ENCODE measurements around the gene LRRC61.

The LRRC61 gene

DNA sequence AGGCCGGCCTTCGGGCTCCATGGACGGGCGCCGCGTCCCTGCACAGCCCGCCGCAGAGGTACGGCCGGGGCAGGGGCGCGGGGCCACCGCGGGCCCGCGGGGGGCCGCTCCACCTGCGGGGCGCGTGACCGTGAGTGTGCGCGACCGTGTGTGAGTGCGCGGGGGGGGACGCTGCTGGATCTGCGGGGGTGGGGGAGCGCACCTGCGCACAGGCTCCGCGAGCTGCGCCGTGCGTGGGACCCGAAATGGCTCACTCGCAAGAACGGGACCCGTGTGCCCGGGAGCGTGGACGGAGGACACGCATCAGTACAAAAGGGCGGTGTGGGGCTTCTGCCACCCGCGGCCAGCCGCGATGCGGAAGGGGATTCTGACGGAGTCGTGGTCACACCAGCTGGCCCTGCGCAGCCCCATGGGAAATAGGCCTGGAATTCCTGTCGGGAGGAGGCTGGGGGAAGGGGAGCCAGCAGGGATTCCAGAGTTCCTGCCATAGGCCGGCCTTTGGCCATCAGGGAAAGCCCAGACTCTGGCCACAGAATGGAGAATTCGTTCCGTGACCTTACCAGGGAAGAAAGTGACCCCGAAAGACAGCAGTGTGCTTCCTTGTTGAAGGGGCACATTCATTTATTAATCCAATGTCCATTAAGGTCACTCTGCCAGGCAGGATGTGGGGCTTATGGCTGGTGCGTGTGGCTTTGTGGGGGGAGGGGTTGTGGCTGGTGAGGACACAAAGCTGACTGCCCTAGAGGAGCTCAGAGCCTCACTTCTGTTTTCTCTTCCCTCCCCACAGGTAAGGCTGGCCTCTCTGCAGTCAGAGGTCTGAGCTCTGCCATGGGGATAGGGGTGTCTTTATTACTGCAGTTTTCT lies 46.0 kb downstream of the LRRC61 start:
- TF ChIP-seq, protein P1, sequence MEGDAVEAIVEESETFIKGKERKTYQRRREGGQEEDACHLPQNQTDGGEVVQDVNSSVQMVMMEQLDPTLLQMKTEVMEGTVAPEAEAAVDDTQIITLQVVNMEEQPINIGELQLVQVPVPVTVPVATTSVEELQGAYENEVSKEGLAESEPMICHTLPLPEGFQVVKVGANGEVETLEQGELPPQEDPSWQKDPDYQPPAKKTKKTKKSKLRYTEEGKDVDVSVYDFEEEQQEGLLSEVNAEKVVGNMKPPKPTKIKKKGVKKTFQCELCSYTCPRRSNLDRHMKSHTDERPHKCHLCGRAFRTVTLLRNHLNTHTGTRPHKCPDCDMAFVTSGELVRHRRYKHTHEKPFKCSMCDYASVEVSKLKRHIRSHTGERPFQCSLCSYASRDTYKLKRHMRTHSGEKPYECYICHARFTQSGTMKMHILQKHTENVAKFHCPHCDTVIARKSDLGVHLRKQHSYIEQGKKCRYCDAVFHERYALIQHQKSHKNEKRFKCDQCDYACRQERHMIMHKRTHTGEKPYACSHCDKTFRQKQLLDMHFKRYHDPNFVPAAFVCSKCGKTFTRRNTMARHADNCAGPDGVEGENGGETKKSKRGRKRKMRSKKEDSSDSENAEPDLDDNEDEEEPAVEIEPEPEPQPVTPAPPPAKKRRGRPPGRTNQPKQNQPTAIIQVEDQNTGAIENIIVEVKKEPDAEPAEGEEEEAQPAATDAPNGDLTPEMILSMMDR (conservative IDR thresholded peaks at IDR 0.05): no peak
- H3K27ac ChIP-seq: peak overlapping the region; percentile 100

DNA sequence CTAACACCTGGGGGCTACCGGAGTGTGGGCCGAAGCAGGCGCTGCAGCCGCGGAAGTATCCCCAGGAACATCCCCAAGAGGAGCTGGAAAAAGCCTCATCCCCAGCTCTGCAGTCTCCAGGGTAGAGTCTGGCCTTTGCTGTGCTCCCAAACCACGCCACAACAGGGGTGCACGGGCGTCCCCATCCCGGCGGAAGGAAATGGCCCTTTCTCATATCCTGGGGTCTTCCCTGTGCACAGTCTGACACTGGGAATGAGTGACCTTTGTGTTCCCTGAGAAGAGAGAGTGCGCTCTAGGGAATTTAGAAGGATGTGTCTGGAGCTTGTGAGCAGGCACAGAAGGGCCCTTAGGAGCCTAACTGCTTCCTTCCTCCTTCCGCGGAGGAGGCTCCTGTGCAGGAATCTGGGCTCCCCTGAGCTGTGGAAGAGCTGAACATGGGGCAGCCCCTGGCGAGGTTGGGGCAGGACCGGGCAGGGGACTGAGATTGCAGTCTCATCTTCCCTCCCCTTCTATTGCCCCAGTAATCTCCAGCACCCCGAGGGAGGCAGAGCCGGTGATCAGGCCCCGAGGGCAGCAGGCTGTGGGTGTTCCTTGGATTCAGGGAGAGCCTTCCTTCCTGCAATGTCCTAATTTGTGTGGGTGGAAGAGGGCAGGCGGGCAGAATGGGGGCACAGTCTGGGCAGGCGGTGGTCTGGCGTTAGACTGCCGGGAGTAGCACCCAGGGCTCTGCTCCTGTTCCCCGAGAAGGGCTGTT lies 46.8 kb downstream of the LRRC61 start:
- peak overlapping the region; percentile 100 for H3K27ac ChIP-seq
- TF ChIP-seq, protein P1 (conservative IDR thresholded peaks at IDR 0.05): no peak

DNA sequence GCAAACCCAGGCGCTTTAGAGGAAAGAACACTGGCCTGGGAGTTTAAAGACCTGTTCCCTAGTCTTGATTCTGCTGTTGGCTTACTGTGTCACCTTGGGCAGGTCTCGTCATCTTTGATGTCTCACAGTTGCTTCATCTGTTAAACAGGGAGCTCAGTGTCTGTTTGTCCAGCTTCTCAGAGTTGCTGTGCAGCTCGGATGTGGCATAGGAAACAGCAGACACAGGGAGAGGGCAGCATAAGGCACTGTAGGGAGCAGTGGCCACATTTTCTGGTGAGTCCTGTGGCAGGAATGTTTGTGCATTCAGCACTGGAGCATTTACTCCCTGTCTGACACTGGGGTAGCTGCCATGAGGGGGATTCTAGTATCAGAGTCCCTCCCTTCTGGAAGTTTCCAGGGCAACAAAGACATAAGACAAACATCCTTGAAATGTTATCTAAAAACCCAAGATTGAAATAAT lies 47.5 kb downstream of the LRRC61 start:
- H3K27ac ChIP-seq: peak overlapping the region; percentile 100
- TF ChIP-seq, protein P1 (conservative IDR thresholded peaks at IDR 0.05): no peak

DNA sequence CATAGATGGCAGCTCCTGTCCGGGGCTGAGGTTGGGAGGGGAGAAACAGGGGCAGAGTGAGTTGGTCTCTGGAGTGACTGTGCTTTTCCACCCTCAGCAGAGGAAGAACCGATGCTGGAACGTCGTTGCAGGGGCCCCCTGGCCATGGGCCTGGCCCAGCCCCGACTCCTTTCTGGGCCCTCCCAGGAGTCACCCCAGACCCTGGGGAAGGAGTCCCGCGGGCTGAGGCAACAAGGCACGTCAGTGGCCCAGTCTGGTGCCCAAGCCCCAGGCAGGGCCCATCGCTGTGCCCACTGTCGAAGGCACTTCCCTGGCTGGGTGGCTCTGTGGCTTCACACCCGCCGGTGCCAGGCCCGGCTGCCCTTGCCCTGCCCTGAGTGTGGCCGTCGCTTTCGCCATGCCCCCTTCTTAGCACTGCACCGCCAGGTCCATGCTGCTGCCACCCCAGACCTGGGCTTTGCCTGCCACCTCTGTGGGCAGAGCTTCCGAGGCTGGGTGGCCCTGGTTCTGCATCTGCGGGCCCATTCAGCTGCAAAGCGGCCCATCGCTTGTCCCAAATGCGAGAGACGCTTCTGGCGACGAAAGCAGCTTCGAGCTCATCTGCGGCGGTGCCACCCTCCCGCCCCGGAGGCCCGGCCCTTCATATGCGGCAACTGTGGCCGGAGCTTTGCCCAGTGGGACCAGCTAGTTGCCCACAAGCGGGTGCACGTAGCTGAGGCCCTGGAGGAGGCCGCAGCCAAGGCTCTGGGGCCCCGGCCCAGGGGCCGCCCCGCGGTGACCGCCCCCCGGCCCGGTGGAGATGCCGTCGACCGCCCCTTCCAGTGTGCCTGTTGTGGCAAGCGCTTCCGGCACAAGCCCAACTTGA lies 48.2 kb downstream of the LRRC61 start:
- H3K27ac ChIP-seq: peak overlapping the region; percentile 100
- TF ChIP-seq, protein P1 (conservative IDR thresholded peaks at IDR 0.05): no peak

DNA sequence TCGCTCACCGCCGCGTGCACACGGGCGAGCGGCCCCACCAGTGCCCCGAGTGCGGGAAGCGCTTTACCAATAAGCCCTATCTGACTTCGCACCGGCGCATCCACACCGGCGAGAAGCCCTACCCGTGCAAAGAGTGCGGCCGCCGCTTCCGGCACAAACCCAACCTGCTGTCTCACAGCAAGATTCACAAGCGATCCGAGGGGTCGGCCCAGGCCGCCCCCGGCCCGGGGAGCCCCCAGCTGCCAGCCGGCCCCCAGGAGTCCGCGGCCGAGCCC lies 48.8 kb downstream of the LRRC61 start:
- TF ChIP-seq, protein P1 (conservative IDR thresholded peaks at IDR 0.05): no peak

DNA sequence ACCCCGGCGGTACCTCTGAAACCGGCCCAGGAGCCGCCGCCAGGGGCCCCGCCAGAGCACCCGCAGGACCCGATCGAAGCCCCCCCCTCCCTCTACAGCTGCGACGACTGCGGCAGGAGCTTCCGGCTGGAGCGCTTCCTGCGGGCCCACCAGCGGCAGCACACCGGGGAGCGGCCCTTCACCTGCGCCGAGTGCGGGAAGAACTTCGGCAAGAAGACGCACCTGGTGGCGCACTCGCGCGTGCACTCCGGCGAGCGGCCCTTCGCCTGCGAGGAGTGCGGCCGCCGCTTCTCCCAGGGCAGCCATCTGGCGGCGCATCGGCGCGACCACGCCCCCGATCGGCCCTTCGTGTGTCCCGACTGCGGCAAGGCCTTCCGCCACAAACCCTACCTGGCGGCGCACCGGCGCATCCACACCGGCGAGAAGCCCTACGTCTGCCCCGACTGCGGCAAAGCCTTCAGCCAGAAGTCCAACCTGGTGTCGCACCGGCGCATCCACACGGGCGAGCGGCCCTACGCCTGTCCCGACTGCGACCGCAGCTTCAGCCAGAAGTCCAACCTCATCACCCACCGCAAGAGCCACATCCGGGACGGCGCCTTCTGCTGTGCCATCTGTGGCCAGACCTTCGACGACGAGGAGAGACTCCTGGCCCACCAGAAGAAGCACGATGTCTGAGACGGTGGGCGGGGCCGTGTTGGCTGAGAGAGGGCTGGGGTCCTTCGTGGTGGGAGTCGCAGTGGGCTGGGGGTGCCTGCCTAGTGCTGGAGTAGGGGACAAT lies 49.3 kb downstream of the LRRC61 start:
- peak overlapping the region; percentile 77 for H3K27ac ChIP-seq
- TF ChIP-seq, protein P1 (conservative IDR thresholded peaks at IDR 0.05): no peak

More for the DNA sequence above, 48.8 kb downstream of the LRRC61 start:
- H3K27ac ChIP-seq: peak overlapping the region; percentile 77

All from VCaP (cell line).